MG63 (cell line): ENCODE results near the gene KPNB1. TPM values are rescaled to one million over a fixed set of nuclear protein-coding genes. Genes with fewer than 3 reads are reported as not detected.

Experiments used
- DNase-seq: peaks from one replicate; pipeline ENCODE4 v3.0.0-alpha.2; 2020
- H3K27me3 ChIP-seq: fragments of 250-450 bp; sonication (Bioruptor Pico); 2 replicates; pipeline ENCODE4 v1.5.1; 2020; ENCODE audit warnings: mild to moderate bottlenecking, moderate library complexity
- H3K36me3 ChIP-seq: fragments of 250-450 bp; sonication (Bioruptor Pico); 2 replicates; pipeline ENCODE4 v1.5.1; 2020; ENCODE audit warnings: mild to moderate bottlenecking, moderate library complexity
- H3K4me3 ChIP-seq: fragments of 250-450 bp; sonication (Bioruptor Pico); 2 replicates; pipeline ENCODE4 v1.5.1; 2020; ENCODE audit warnings: mild to moderate bottlenecking, moderate library complexity
- H3K9me3 ChIP-seq: fragments of 250-450 bp; sonication (Bioruptor Pico); 2 replicates; pipeline ENCODE4 v1.5.1; 2020; ENCODE audit warnings: mild to moderate bottlenecking, moderate library complexity
- total RNA-seq: library from RNA; depleted of rRNA; stranded (reverse); fragments of >200 nt; shearing (Covaris generic); gene quantifications from 2 replicates; pipeline ENCODE4 v1.2.3, GENCODE V29; 2014; ENCODE audit warnings: low replicate concordance

The KPNB1 gene
- total RNA-seq, 1 experiment from 2014 or later: 291 TPM

GRCh38 chr17:47686664-47687327, 37.1 kb downstream of the KPNB1 start:
- Histone ChIP-seq H3K27me3 (no peaks in the 10 kb centered on the region), H3K4me3 (no peak overlapping the region), H3K36me3 (peaks cover 44% of the 10 kb centered on the region), H3K9me3 (no peaks in the 10 kb centered on the region)
- no peak for DNase-seq

- peaks cover 39% of the 10 kb centered on the region for H3K36me3 ChIP-seq
Measured at GRCh38 chr17:47687328-47687690, 37.6 kb downstream of the KPNB1 start.

GRCh38 chr17:47687748-47688147, 38.0 kb downstream of the KPNB1 start:
- Histone ChIP-seq H3K27me3 (no peaks in the 10 kb centered on the region), H3K36me3 (peaks cover 34% of the 10 kb centered on the region), H3K4me3 (no peak overlapping the region), H3K9me3 (no peaks in the 10 kb centered on the region)
- peak; percentile 35 for DNase-seq

More at GRCh38 chr17:47687328-47687690, 37.6 kb downstream of the KPNB1 start:
- Histone ChIP-seq H3K9me3 (no peaks in the 10 kb centered on the region), H3K27me3 (no peaks in the 10 kb centered on the region), H3K4me3 (no peak overlapping the region)
- no peak for DNase-seq

GRCh38 chr17:47690121-47690520, 40.4 kb downstream of the KPNB1 start:
- Histone ChIP-seq H3K27me3 (no peaks in the 10 kb centered on the region), H3K9me3 (no peaks in the 10 kb centered on the region), H3K4me3 (no peak overlapping the region), H3K36me3 (peaks cover 14% of the 10 kb centered on the region)
- no peak for DNase-seq

GRCh38 chr17:47692137-47692894, 42.6 kb downstream of the KPNB1 start:
- Histone ChIP-seq H3K4me3 (no peak overlapping the region), H3K36me3 (peaks cover 2% of the 10 kb centered on the region; the same call in 1 of the 2 replicates), H3K27me3 (no peaks in the 10 kb centered on the region), H3K9me3 (no peaks in the 10 kb centered on the region)
- peak; percentile 23 for DNase-seq

GRCh38 chr17:47692895-47693730, 43.4 kb downstream of the KPNB1 start:
- Histone ChIP-seq H3K4me3 (peak overlapping the region; percentile 77), H3K9me3 (no peaks in the 10 kb centered on the region)
- no peak for DNase-seq

GRCh38 chr17:47693731-47694580, 44.2 kb downstream of the KPNB1 start, which contains the start of gene TBKBP1:
Gene TBKBP1, plus strand, starts transcription at chr17:47694161. Its CDS starts 1,952 bp downstream, at chr17:47696113.
- peak; percentile 56 for DNase-seq
- peaks cover under 1% of the 10 kb centered on the region for H3K36me3 ChIP-seq
- peak within 1 kb of the TSS; percentile 77 for H3K4me3 ChIP-seq
- no peaks in the 10 kb centered on the region for H3K9me3 ChIP-seq
- H3K27me3 ChIP-seq: no peaks in the 10 kb centered on the region

More at GRCh38 chr17:47692895-47693730, 43.4 kb downstream of the KPNB1 start:
- Histone ChIP-seq H3K36me3 (no peaks in the 10 kb centered on the region), H3K27me3 (no peaks in the 10 kb centered on the region)

- Histone ChIP-seq H3K4me3 (peak overlapping the region; percentile 77), H3K36me3 (peaks cover 4% of the 10 kb centered on the region), H3K27me3 (no peaks in the 10 kb centered on the region), H3K9me3 (no peaks in the 10 kb centered on the region)
- peak; percentile 65 for DNase-seq
Measured at GRCh38 chr17:47694581-47695428, 45.1 kb downstream of the KPNB1 start.

- H3K9me3 ChIP-seq: no peaks in the 10 kb centered on the region
- peaks cover 4% of the 10 kb centered on the region for H3K36me3 ChIP-seq
- DNase-seq: no peak
- no peaks in the 10 kb centered on the region for H3K27me3 ChIP-seq
- H3K4me3 ChIP-seq: no peak overlapping the region
Measured at GRCh38 chr17:47695429-47696376, 46.0 kb downstream of the KPNB1 start.

GRCh38 chr17:47696717-47697642, 47.3 kb downstream of the KPNB1 start:
- DNase-seq: no peak
- Histone ChIP-seq H3K9me3 (no peaks in the 10 kb centered on the region), H3K36me3 (peaks cover 4% of the 10 kb centered on the region)

GRCh38 chr17:47697906-47698711, 48.4 kb downstream of the KPNB1 start:
- Histone ChIP-seq H3K4me3 (no peak overlapping the region), H3K9me3 (no peaks in the 10 kb centered on the region), H3K36me3 (peaks cover 4% of the 10 kb centered on the region), H3K27me3 (no peaks in the 10 kb centered on the region)
- no peak for DNase-seq

More at GRCh38 chr17:47696717-47697642, 47.3 kb downstream of the KPNB1 start:
- Histone ChIP-seq H3K27me3 (no peaks in the 10 kb centered on the region), H3K4me3 (no peak overlapping the region)

- peaks cover 4% of the 10 kb centered on the region for H3K36me3 ChIP-seq
- H3K27me3 ChIP-seq: no peaks in the 10 kb centered on the region
- no peak overlapping the region for H3K4me3 ChIP-seq
- peak; percentile 39 for DNase-seq
- no peaks in the 10 kb centered on the region for H3K9me3 ChIP-seq
Measured at GRCh38 chr17:47698749-47699535, 49.2 kb downstream of the KPNB1 start.
